HCT116 (cell line): ENCODE results near the gene ALPL. TPM values are rescaled to one million over a fixed set of nuclear protein-coding genes. Genes with fewer than 3 reads are reported as not detected.

Source experiments
- ATAC-seq: fragments of 200-7000 bp; cut with Tn5 transposase; 2 replicates; pipeline ENCODE4 v1.9.1; 2020; ENCODE audit warnings: mild to moderate bottlenecking, moderate library complexity
- BruUV-seq: library from RNA; stranded (reverse); fragments of 400-500 nt; replicated peaks from 2 replicates; lab custom pipeline; 2021; lab: Mats Ljungman, UMichigan
- CTCF ChIA-PET: fragments of 300-600 bp; sonication (Branson Sonifier 250); formaldehyde crosslinking; loops from one replicate; lab custom pipeline; 2021; ENCODE audit warnings: antibody characterized with exemption; lab: Charles Lee
- POLR2A ChIA-PET: fragments of 300-600, 350-600 bp; sonication (Branson Sonifier 250); formaldehyde crosslinking; loops from one replicate; lab custom pipeline; 2021; ENCODE audit warnings: antibody characterized with exemption; lab: Charles Lee
- RAD21 ChIA-PET, 2 experiments: fragments of 300-600 bp; sonication (Branson Sonifier 250); formaldehyde crosslinking; loops; one replicate each; lab custom pipeline; 2023; ENCODE audit warnings: low total read pairs in 2 of 2; ENCODE audit not compliant: uncharacterized antibody in 2 of 2, unreplicated experiment in 2 of 2, low non-redundant PET in 1 of 2; lab: Charles Lee
- DNase-seq: peaks from one replicate; pipeline ENCODE4 v3.0.0-alpha.2; 2010; ENCODE audit warnings: low read depth, low spot score
- H2AFZ ChIP-seq: fragments of 200-600 bp; shearing (Covaris generic), sonication (generic); 2 replicates; pipeline ENCODE4 v1.6.1; 2017; ENCODE audit warnings: low read depth, mixed run types, mixed read lengths, antibody characterized with exemption, low read length; ENCODE audit not compliant: poor library complexity, severe bottlenecking
- H3K27ac ChIP-seq: 2 replicates; pipeline ENCODE4 v1.5.1; 2012; ENCODE audit warnings: low read depth, low read length
- H3K27me3 ChIP-seq: fragments of 200-600 bp; sonication (generic); 2 replicates; pipeline ENCODE4 v1.6.1; 2016; ENCODE audit warnings: mixed run types, low read length, mixed read lengths; ENCODE audit not compliant: insufficient read depth
- H3K36me3 ChIP-seq, 2 experiments: fragments of 200-500 bp in 1 of 2; fragments of 200-600 bp in 1 of 2; sonication (Bioruptor generic) in 1 of 2; sonication (generic) in 1 of 2; 2 replicates each; pipeline versions ENCODE4 v1.5.1 to v1.6.1; 2014 to 2016; ENCODE audit warnings: low read length in 2 of 2, inconsistent platforms in 1 of 2, mixed read lengths in 1 of 2, mixed run types in 1 of 2; ENCODE audit not compliant: insufficient read depth in 2 of 2, control insufficient read depth in 1 of 2
- H3K4me1 ChIP-seq, 2 experiments: fragments of 200-600 bp in 1 of 2; sonication (generic) in 1 of 2; 2 replicates each; pipeline versions ENCODE4 v1.5.1 to v1.6.1; 2012 to 2017; ENCODE audit warnings: low read length in 2 of 2, inconsistent platforms in 1 of 2, mild to moderate bottlenecking in 1 of 2, mixed read lengths in 1 of 2, mixed run types in 1 of 2, moderate library complexity in 1 of 2; ENCODE audit not compliant: insufficient read depth in 2 of 2, control insufficient read depth in 1 of 2
- H3K4me2 ChIP-seq: fragments of 200-600 bp; sonication (generic); 2 replicates; pipeline ENCODE4 v1.6.1; 2017; ENCODE audit warnings: mixed run types, low read length, mixed read lengths
- H3K4me3 ChIP-seq, 2 experiments: fragments of 200-600 bp in 1 of 2; sonication (generic) in 1 of 2; replicated peaks in 1 of 2; 2 replicates each; pipeline ENCODE4 v1.5.1; 2011 to 2016; ENCODE audit warnings: low read length in 2 of 2, control low read depth in 1 of 2, low read depth in 1 of 2, mild to moderate bottlenecking in 1 of 2, mixed read lengths in 1 of 2, mixed run types in 1 of 2
- H3K79me2 ChIP-seq: fragments of 200-600 bp; sonication (generic); 2 replicates; pipeline ENCODE4 v1.6.1; 2017; ENCODE audit warnings: mild to moderate bottlenecking, mixed run types, low read length, moderate library complexity, mixed read lengths; ENCODE audit not compliant: insufficient read depth
- H3K9ac ChIP-seq: fragments of 200-600 bp; sonication (generic); 2 replicates; pipeline ENCODE4 v1.6.1; 2016; ENCODE audit warnings: low read length, mixed read lengths
- H3K9me2 ChIP-seq: fragments of 200-600 bp; sonication (generic), shearing (Covaris generic); 2 replicates; pipeline ENCODE4 v1.6.1; 2017; ENCODE audit warnings: mixed run types, mild to moderate bottlenecking, moderate library complexity; ENCODE audit not compliant: insufficient read depth
- H3K9me3 ChIP-seq, 2 experiments: fragments of 200-500 bp in 1 of 2; fragments of 200-600 bp in 1 of 2; sonication (Bioruptor generic) in 1 of 2; sonication (generic) in 1 of 2; 2 replicates each; pipeline ENCODE4 v1.6.1; 2014 to 2017; ENCODE audit warnings: low read length in 2 of 2, mixed read lengths in 2 of 2, inconsistent platforms in 1 of 2, low read depth in 1 of 2, mild to moderate bottlenecking in 1 of 2, mixed run types in 1 of 2, moderate library complexity in 1 of 2; ENCODE audit not compliant: control insufficient read depth in 1 of 2, insufficient read depth in 1 of 2
- H4K20me1 ChIP-seq: fragments of 200-600 bp; sonication (generic), shearing (Covaris generic); 2 replicates; pipeline ENCODE4 v1.6.1; 2017; ENCODE audit warnings: mixed run types, mild to moderate bottlenecking, moderate library complexity; ENCODE audit not compliant: insufficient read depth
- ATF3 ChIP-seq: IDR thresholded peaks from 2 replicates; pipeline ENCODE4 v1.6.1; 2012
- CBX3 ChIP-seq: IDR thresholded peaks from 2 replicates; pipeline ENCODE4 v1.6.1; 2012; ENCODE audit warnings: low read depth
- CEBPB ChIP-seq: IDR thresholded peaks from 2 replicates; pipeline ENCODE4 v1.6.1; 2012; ENCODE audit warnings: low read depth
- EGR1 ChIP-seq: IDR thresholded peaks from 2 replicates; pipeline ENCODE4 v1.6.1; 2012; ENCODE audit warnings: low read depth
- ELF1 ChIP-seq: IDR thresholded peaks from 2 replicates; pipeline ENCODE4 v1.6.1; 2012; ENCODE audit warnings: low read depth, borderline replicate concordance
- EZH2phosphoT487 ChIP-seq: fragments of 200-600 bp; IDR thresholded peaks from 2 replicates; pipeline ENCODE4 v1.6.1; 2018; ENCODE audit warnings: antibody characterized with exemption, borderline replicate concordance
- FOSL1 ChIP-seq: IDR thresholded peaks from 2 replicates; pipeline ENCODE4 v1.6.1; 2012; ENCODE audit warnings: low read depth
- JUND ChIP-seq: IDR thresholded peaks from 2 replicates; pipeline ENCODE4 v1.6.1; 2012
- MAX ChIP-seq: IDR thresholded peaks from 2 replicates; pipeline ENCODE4 v1.6.1; 2012
- POLR2A ChIP-seq: IDR thresholded peaks from 2 replicates; pipeline ENCODE4 v1.7.0; 2011; ENCODE audit warnings: borderline replicate concordance; ENCODE audit not compliant: insufficient read depth, insufficient read length; ENCODE audit errors: extremely low read depth
- SIN3A ChIP-seq: IDR thresholded peaks from 2 replicates; pipeline ENCODE4 v1.6.1; 2012; ENCODE audit warnings: low read depth
- SP1 ChIP-seq: IDR thresholded peaks from 2 replicates; pipeline ENCODE4 v1.6.1; 2012; ENCODE audit warnings: low read depth
- TCF7L2 ChIP-seq: IDR thresholded peaks from 2 replicates; pipeline ENCODE4 v1.7.0; 2011; ENCODE audit warnings: borderline replicate concordance, inconsistent platforms; ENCODE audit not compliant: insufficient read depth, insufficient read length; ENCODE audit errors: extremely low read depth
- YY1 ChIP-seq: IDR thresholded peaks from 2 replicates; pipeline ENCODE4 v1.6.1; 2011; ENCODE audit warnings: low read length, low read depth, moderate library complexity, mild to moderate bottlenecking; ENCODE audit not compliant: insufficient replicate concordance; ENCODE audit errors: extremely low read depth
- ZBTB33 ChIP-seq: IDR thresholded peaks from 2 replicates; pipeline ENCODE4 v1.6.1; 2011; ENCODE audit warnings: mild to moderate bottlenecking, low read length, moderate library complexity; ENCODE audit not compliant: insufficient replicate concordance; ENCODE audit errors: extremely low read depth
- ZFX ChIP-seq: fragments of 450-650 bp; IDR thresholded peaks from 2 replicates; pipeline ENCODE4 v1.6.1; 2017
- intact Hi-C: fragments of 100-400 bp; cut with micrococcal nuclease; formaldehyde crosslinking; loops from 2 replicates; pipeline ENCODE4 v1.10.0; 2022
- total RNA-seq: library from RNA; stranded (reverse); gene quantifications from one replicate; pipeline ENCODE4 v1.2.1, GENCODE V29; 2021; ENCODE audit not compliant: unreplicated experiment
- TF ChIP-seq, protein P1 (sequence below): IDR thresholded peaks from 2 replicates; pipeline ENCODE4 v1.6.1; 2012; ENCODE audit warnings: low read depth
- TF ChIP-seq, protein P2 (sequence below), 3 experiments: fragments of 200-600 bp in 1 of 3; sonication (generic) in 1 of 3; IDR thresholded peaks in 2 of 3; conservative IDR thresholded peaks in 1 of 3; 2 replicates each; pipeline ENCODE4 v1.5.1; 2012 to 2017; ENCODE audit warnings: low read depth in 2 of 3, low read length in 2 of 3, antibody characterized with exemption in 1 of 3, borderline replicate concordance in 1 of 3, control low read depth in 1 of 3, mild to moderate bottlenecking in 1 of 3, mixed read lengths in 1 of 3, mixed run types in 1 of 3, moderate library complexity in 1 of 3; ENCODE audit not compliant: insufficient read depth in 1 of 3

The ALPL gene
- total RNA-seq, 1 experiment from 2014 or later: 0.61 TPM

- H3K9me3 ChIP-seq: no peaks in the 10 kb centered on the region
- no peaks in the 10 kb centered on the region for H3K9me2 ChIP-seq
- intact Hi-C loops: no loop called here
- no peak overlapping the region for H3K27ac ChIP-seq
- no peaks in the 10 kb centered on the region for H3K36me3 ChIP-seq
- TF ChIP-seq CEBPB: no peak
- TF ChIP-seq SIN3A: no peak
- no peak for TF ChIP-seq FOSL1
- TF ChIP-seq EZH2phosphoT487: no peak
- no peak for TF ChIP-seq SP1
- TF ChIP-seq ZFX: no peak
- TF ChIP-seq JUND: no peak
- no peak for TF ChIP-seq EGR1
- no peak for TF ChIP-seq ELF1
- no peak for TF ChIP-seq POLR2A
- TF ChIP-seq, protein P1, sequence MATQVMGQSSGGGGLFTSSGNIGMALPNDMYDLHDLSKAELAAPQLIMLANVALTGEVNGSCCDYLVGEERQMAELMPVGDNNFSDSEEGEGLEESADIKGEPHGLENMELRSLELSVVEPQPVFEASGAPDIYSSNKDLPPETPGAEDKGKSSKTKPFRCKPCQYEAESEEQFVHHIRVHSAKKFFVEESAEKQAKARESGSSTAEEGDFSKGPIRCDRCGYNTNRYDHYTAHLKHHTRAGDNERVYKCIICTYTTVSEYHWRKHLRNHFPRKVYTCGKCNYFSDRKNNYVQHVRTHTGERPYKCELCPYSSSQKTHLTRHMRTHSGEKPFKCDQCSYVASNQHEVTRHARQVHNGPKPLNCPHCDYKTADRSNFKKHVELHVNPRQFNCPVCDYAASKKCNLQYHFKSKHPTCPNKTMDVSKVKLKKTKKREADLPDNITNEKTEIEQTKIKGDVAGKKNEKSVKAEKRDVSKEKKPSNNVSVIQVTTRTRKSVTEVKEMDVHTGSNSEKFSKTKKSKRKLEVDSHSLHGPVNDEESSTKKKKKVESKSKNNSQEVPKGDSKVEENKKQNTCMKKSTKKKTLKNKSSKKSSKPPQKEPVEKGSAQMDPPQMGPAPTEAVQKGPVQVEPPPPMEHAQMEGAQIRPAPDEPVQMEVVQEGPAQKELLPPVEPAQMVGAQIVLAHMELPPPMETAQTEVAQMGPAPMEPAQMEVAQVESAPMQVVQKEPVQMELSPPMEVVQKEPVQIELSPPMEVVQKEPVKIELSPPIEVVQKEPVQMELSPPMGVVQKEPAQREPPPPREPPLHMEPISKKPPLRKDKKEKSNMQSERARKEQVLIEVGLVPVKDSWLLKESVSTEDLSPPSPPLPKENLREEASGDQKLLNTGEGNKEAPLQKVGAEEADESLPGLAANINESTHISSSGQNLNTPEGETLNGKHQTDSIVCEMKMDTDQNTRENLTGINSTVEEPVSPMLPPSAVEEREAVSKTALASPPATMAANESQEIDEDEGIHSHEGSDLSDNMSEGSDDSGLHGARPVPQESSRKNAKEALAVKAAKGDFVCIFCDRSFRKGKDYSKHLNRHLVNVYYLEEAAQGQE: no peak
- no peak for TF ChIP-seq ATF3
- TF ChIP-seq YY1: no peak
- TF ChIP-seq TCF7L2: no peak
- TF ChIP-seq ZBTB33: no peak
- TF ChIP-seq, protein P2, sequence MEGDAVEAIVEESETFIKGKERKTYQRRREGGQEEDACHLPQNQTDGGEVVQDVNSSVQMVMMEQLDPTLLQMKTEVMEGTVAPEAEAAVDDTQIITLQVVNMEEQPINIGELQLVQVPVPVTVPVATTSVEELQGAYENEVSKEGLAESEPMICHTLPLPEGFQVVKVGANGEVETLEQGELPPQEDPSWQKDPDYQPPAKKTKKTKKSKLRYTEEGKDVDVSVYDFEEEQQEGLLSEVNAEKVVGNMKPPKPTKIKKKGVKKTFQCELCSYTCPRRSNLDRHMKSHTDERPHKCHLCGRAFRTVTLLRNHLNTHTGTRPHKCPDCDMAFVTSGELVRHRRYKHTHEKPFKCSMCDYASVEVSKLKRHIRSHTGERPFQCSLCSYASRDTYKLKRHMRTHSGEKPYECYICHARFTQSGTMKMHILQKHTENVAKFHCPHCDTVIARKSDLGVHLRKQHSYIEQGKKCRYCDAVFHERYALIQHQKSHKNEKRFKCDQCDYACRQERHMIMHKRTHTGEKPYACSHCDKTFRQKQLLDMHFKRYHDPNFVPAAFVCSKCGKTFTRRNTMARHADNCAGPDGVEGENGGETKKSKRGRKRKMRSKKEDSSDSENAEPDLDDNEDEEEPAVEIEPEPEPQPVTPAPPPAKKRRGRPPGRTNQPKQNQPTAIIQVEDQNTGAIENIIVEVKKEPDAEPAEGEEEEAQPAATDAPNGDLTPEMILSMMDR (IDR thresholded peaks at IDR 0.05 in 2 of 3, conservative IDR thresholded peaks at IDR 0.05 in 1 of 3; ENCODE audit: borderline replicate concordance in 1 of 3, insufficient read depth in 1 of 3, low read depth in 2 of 3, low read length in 2 of 3): no peak
- TF ChIP-seq MAX: no peak
- no peak for TF ChIP-seq CBX3
- TF ChIP-seq, all 23 proteins: peak for 0
- ATAC-seq (no peak), DNase-seq (no peak)
- Histone ChIP-seq H3K79me2 (no peaks in the 10 kb centered on the region), H2AFZ (no peak overlapping the region), H3K27me3 (no peaks in the 10 kb centered on the region), H3K4me1 (peaks cover 10 to 22% of the 10 kb centered on the region in 2 experiments), H3K4me2 (no peak overlapping the region), H3K4me3 (no peak overlapping the region), H3K9ac (no peak overlapping the region), H4K20me1 (no peaks in the 10 kb centered on the region)
- ChIA-PET RAD21 (no interaction called here), POLR2A (no interaction called here), CTCF (no interaction called here)
- BruUV-seq: no TSS peak
Observed at GRCh38 chr1:21620011-21620410, 110.8 kb downstream of the ALPL start.
